Astrocyte (in vitro differentiated cells and primary cell): ENCODE measurements around the gene WDR45.
"Not testable (repeated sequence)": the region's sequence is repeated elsewhere in the genome, so short reads cannot be mapped to it uniquely, and the experiment has no call there.

Source experiments
- EZH2 ChIP-seq: IDR thresholded peaks from 2 replicates; pipeline ENCODE4 v1.6.1; 2012; ENCODE audit warnings: mild to moderate bottlenecking, low read length, inconsistent platforms; ENCODE audit not compliant: insufficient read depth
- TF ChIP-seq, protein P1 (sequence below): IDR thresholded peaks from 2 replicates; pipeline ENCODE4 v1.5.1; 2011; ENCODE audit warnings: low read depth, mild to moderate bottlenecking, inconsistent platforms, low read length, moderate library complexity; ENCODE audit not compliant: insufficient read depth

DNA sequence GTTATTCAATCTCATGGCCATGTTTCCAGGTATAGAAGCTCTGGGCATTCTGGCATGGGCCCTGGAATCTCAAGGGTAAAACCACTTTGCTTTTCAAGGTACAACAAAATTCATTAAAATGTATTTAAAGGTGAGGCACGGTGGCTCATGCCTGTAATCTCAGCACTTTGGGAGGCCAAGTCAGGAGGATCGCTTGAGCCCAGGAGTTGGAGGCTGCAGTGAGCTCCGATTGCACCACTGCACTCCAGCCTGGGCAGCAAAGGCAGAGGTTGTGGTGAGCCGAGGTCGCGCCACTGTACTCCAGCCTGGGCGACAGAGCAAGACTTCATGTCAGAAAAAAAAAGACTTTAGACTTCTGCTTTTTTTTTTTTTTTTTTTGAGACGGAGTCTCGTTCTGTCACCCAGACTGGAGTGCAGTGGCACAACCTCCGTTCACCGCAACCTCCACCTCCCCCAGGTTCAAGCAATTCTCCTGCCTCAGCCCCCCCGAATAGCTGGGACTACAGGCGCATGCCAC is 48.1 kb upstream of the WDR45 start:
- TF ChIP-seq, protein P1, sequence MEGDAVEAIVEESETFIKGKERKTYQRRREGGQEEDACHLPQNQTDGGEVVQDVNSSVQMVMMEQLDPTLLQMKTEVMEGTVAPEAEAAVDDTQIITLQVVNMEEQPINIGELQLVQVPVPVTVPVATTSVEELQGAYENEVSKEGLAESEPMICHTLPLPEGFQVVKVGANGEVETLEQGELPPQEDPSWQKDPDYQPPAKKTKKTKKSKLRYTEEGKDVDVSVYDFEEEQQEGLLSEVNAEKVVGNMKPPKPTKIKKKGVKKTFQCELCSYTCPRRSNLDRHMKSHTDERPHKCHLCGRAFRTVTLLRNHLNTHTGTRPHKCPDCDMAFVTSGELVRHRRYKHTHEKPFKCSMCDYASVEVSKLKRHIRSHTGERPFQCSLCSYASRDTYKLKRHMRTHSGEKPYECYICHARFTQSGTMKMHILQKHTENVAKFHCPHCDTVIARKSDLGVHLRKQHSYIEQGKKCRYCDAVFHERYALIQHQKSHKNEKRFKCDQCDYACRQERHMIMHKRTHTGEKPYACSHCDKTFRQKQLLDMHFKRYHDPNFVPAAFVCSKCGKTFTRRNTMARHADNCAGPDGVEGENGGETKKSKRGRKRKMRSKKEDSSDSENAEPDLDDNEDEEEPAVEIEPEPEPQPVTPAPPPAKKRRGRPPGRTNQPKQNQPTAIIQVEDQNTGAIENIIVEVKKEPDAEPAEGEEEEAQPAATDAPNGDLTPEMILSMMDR = not testable (repeated sequence)
- TF ChIP-seq EZH2 = not testable (repeated sequence)
